HG03571 (cell line): Measurements from ENCODE around the gene RBPJL.
A peak's percentile ranks its signal among the peaks of the same experiment; 100 is the strongest.

Experiments used
- ATAC-seq: cut with Tn5 transposase; IDR thresholded peaks from one replicate; pipeline ENCODE4 v1.9.1; 2021; ENCODE audit not compliant: unreplicated experiment

Gene RBPJL

DNA sequence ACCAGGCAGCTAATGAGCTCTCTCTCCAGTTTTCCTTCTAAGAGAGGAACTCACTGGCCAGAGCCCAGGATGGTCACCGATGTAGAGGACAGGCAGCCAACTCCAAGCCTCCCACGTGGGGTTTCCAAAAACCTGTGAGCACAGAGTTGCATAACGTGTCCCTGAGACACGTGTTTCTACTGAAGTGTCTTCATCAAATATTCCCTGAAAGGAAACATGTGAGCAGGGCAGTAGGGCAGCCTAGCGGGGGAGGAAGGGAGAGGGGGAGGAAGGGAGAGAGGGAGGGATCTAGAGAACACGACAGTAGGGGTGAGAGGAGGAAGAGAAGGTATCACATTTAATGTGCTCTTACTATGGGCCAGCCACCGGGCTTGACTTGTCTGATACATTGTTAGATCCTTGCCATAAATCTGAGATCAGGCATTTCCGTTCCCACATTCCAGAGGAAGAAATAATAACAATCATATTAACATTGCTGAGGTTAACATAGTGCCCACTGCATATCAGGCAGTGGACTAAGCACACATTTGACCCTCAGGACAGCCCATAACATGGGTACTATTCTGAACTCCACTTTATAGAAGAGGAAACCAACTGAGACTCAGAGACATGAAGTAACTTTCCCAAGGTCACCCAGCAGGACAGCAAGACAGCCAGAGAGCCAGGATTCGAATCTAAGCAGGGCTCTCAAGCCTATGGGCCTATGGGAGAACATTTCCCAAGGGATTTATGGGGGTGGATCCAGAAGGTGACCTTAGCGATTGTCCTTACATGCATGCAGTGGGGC lies 51.8 kb downstream of the RBPJL start:
- ATAC-seq = no peak

DNA sequence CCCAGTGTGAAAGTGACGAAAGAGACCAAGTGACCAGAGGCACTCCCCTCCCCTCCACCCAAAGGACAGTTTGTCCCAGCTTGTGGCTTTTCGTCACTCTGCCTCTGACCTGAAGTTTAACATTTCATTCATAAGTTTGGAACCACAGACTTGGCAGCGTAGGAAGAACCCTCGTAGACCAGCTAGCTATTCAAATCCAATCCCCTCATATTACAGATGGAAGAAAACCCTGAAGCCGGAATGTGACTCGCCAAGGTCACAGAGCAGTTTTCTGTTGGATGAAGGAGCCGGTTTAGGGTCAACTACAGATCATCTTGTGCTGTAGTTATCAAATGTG lies 52.4 kb downstream of the RBPJL start:
- ATAC-seq = no peak

DNA sequence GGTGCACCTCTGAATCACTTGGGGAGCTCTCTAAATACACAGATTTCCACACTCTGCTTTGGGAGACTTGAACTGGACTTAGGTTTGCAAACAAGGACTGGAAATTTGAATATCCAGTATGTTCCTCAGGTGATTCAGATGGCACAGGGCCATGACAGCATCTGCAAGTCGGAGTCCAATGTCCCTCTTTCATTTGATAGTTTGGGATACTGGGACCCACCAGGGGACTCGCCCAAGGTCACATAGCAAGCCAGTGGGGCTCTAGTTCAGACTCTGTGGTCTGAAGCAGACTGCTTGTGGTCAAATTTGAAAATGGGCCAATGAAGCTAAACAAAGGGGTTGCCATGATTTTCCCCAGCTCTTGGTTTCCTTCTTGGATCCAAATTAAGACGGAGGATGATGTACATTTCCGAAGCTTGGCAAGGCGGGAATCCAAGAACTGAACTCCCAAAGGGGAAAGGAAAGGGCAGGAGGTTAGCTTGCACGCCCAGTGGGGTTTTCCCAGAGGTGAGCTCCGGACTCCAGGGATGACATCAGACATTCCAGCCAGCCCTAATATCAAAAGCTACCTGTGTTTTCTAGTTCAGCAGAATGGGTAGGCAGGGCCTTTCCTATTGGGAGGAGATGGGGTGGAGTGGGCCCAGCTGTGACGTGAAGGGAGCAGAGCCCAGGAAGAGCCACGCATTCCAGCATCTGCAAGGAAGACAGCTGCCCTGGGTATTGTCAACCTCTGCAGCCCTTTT lies 52.9 kb downstream of the RBPJL start:
- ATAC-seq = no peak

DNA sequence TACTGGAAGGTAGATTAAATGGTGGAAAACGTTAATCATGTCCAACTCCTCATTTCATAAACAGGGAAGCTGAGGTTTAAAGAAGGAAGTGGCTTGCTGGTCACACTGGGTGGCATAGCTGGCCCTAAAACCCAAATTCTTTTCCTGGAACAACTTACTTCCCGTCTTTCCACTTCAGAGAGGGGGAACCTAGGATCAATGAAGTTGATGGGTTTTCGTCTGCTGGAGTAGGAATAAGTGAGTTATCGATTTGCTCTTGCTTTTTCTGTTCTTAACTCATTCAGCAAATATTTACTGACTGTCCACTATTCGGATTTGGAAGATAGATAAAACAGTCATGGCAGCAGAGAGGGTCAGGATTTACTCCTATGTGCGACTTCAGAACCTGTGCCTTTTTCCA lies 55.2 kb downstream of the RBPJL start:
- no peak for ATAC-seq

DNA sequence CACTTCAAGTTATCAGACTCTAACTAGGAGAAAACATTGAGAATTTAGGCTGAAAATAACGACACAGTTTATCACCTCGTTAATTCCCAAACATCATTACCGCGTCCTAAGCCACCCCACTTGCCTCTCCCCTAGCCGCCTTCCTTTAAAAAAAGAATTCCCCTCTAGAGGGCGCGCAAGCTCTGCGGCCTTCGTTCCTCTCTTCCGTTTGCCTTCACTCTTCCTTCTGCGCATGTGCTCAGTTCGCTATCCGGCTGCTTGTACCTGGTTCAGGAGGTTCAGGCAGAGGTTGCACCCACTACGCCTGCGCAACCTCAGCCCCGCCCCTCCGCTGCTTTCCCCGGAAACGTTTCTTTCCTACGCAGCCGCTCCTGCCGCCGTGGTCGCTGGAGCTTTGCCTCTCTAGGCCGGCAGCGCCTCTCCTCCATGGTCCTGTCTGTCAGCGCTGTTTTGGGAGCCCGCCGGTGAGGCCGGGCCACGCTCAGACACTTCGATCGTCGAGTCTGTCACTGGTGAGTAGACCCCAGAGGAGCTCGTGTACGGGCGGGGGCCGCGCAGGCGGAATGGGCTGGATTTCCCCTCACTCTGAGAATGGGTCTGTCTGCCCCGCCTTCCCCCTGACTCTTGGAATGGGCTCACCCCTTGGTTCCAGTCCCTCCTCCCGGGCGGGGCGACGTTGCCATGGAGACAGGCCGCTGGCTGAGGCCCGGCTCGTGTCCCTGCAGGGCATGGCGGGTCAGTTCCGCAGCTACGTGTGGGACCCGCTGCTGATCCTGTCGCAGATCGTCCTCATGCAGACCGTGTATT lies 56.4 kb downstream of the RBPJL start, which contains the start of gene SYS1:
Gene SYS1 (plus strand): TSS at position 353 of the 807 bp plus-strand sequence. CDS start 376 bp downstream, at position 729.
- ATAC-seq = peak; percentile 76

DNA sequence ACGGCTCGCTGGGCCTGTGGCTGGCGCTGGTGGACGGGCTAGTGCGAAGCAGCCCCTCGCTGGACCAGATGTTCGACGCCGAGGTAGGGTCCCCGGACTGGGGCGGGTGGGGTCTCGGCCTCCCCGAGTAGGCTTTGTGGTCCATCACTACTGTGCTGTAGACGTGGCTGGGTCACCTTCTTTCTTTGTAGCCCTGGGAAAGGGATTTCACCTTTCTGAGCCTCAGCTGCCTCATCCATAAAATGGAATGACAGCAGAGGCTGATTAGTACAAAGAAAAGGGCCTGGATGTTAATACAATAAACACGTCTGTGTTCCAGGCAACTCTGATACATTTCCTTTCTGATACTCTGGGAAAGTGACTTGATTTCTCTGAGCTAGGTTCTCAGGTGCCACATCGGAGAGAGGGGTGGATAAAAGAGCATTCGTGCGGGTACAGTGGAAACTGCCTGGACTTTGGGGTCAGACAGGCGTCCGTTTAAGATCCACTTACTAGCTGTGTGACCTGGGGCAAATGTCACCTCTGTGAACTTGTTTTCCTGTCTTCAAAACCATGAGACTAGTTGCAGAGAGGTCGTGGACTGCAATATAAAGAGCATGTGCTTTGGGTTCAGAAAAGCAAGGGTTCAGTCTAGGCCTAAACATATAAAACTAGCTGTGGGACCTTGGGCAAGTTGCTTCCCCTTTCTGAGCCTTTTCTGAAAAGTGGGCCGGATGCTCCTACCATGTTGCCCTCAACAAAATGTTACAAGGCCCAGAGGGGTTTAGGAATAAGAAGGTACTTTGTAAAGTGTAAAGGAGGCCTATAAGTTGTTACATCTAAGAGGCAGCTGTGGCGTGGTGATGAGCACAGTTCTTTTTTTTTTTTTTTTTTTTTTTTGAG lies 57.2 kb downstream of the RBPJL start:
- ATAC-seq = peak; percentile 6

DNA sequence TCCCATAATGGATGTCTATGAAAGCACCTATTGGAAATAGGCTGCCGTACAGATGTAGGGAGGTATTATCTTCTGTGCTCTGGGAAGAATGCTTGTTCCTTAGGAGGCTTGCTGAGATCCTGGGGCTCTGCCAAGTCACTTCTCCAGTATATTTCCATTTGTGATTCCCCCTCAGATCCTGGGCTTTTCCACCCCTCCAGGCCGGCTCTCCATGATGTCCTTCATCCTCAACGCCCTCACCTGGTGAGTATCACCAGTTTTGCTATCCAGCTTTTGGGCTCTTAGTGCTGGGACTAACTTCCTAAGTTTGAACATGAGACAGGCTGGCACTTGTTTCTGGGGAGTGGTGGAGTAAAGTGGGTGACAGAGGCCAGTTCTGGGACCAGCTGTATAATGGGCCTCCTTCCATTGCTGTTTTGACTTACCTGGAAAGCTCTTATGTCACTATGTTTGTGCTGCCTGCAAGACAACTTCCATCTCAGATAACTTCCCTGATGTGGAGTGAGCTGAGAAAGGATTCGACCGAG lies 58.9 kb downstream of the RBPJL start:
- ATAC-seq = no peak

DNA sequence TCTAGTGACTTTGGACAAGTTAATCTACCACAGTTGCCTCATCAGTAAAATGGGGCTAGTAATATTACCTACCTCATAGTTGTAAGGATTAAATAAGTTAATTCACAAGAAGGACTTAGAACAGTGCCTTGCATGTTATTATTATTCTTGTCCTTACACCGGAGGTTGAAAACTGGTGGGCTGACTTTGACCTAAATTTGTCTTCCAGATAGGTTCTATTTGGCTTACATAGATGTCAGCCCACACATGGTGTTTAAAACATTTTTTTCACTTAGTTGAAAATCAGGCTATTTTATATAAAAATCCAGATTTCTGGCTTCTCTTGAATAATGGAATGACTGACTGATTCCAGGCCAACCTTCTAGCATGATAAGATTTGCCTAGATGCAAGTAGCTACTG lies 59.6 kb downstream of the RBPJL start:
- no peak for ATAC-seq

DNA sequence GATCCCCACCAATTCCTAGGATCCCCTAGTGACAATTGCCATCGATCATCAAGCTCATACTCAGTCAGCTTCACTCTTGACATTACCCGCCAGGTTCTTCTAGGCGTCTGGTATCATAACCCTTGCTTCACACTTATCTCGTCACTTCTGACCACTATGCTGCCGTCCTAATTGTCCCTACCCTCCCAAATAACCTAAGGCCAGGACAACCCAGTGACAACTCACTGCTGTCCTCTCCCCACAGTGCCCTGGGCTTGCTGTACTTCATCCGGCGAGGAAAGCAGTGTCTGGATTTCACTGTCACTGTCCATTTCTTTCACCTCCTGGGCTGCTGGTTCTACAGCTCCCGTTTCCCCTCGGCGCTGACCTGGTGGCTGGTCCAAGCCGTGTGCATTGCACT lies 60.0 kb downstream of the RBPJL start:
- no peak for ATAC-seq

DNA sequence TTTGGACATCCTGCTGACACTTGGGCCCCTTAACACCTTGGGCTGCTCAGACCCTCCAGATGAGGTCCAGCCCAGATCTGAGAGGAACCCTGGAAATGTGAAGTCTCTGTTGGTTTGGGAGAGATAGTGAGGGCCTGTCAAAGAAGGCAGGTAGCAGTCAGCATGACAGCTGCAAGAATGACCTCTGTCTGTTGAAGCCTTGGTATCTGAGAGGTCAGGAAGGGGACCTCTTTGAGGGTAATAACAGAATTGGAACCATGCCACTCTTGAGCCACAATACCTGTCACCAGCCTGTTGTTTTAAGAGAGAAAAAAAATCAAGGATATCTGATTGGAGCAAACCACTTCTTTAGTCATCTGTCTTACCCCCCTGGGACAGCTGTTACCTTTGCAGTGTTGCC lies 60.5 kb downstream of the RBPJL start:
- no peak for ATAC-seq
